Astrocyte (in vitro differentiated cells and primary cell): Measurements from ENCODE around the gene DPY30. TPM values are rescaled to one million over a fixed set of nuclear protein-coding genes. Genes with fewer than 3 reads are reported as not detected.
A peak's percentile ranks its signal among the peaks of the same experiment; 100 is the strongest.

Source experiments
- DNase-seq: peaks from one replicate; pipeline ENCODE4 v3.0.0-alpha.2; 2010; ENCODE audit warnings: low read depth
- FAIRE-seq: peaks from 2 replicates; lab custom pipeline; 2011; peaks lifted over from hg19 to GRCh38; lab: Jason Lieb, UNC
- H2AFZ ChIP-seq: 2 replicates; pipeline ENCODE4 v1.6.0; 2012; ENCODE audit warnings: low read depth, low read length, inconsistent platforms
- H3K27ac ChIP-seq: 2 replicates; pipeline ENCODE4 v1.5.1; 2011; ENCODE audit warnings: low read depth, low read length, inconsistent platforms
- H3K27me3 ChIP-seq: 2 replicates; pipeline ENCODE4 v1.6.0; 2011; ENCODE audit warnings: low read length, inconsistent platforms; ENCODE audit not compliant: insufficient read depth
- H3K36me3 ChIP-seq: 2 replicates; pipeline ENCODE4 v1.5.1; 2011; ENCODE audit warnings: low read length, inconsistent platforms; ENCODE audit not compliant: insufficient read depth
- H3K4me1 ChIP-seq: 2 replicates; pipeline ENCODE4 v1.5.1; 2011; ENCODE audit warnings: low read length, inconsistent platforms; ENCODE audit not compliant: insufficient read depth
- H3K4me2 ChIP-seq: 2 replicates; pipeline ENCODE4 v1.6.0; 2012; ENCODE audit warnings: low read length, inconsistent platforms
- H3K4me3 ChIP-seq: 2 replicates; pipeline ENCODE4 v1.5.1; 2011; ENCODE audit warnings: low read depth, mild to moderate bottlenecking, low read length, inconsistent platforms; ENCODE audit not compliant: insufficient read depth
- H3K79me2 ChIP-seq: 2 replicates; pipeline ENCODE4 v1.6.0; 2012; ENCODE audit warnings: mild to moderate bottlenecking, low read length, inconsistent platforms; ENCODE audit not compliant: insufficient read depth
- H3K9ac ChIP-seq: 2 replicates; pipeline ENCODE4 v1.6.0; 2012; ENCODE audit warnings: mild to moderate bottlenecking, low read length, inconsistent platforms
- H3K9me3 ChIP-seq: 2 replicates; pipeline ENCODE4 v1.5.1; 2012; ENCODE audit warnings: low read depth, mild to moderate bottlenecking, low read length, inconsistent platforms; ENCODE audit not compliant: insufficient read depth
- H4K20me1 ChIP-seq: 2 replicates; pipeline ENCODE4 v1.6.0; 2012; ENCODE audit warnings: low read length, inconsistent platforms; ENCODE audit not compliant: insufficient read depth
- H3K27ac Mint-ChIP-seq: one replicate; pipeline ENCODE4 v1.8.0; 2021; ENCODE audit warnings: mild to moderate bottlenecking, mixed read lengths; ENCODE audit not compliant: unreplicated experiment
- H3K27me3 Mint-ChIP-seq: one replicate; pipeline ENCODE4 v1.8.0; 2021; ENCODE audit warnings: low read depth, mixed read lengths; ENCODE audit not compliant: unreplicated experiment
- H3K36me3 Mint-ChIP-seq: one replicate; pipeline ENCODE4 v1.8.0; 2021; ENCODE audit warnings: low read depth, mixed read lengths; ENCODE audit not compliant: unreplicated experiment
- H3K4me1 Mint-ChIP-seq: one replicate; pipeline ENCODE4 v1.8.0; 2021; ENCODE audit warnings: low read depth, mixed read lengths; ENCODE audit not compliant: unreplicated experiment
- H3K4me3 Mint-ChIP-seq: one replicate; pipeline ENCODE4 v1.8.0; 2021; ENCODE audit warnings: mild to moderate bottlenecking, moderate library complexity, mixed read lengths; ENCODE audit not compliant: unreplicated experiment
- H3K9me3 Mint-ChIP-seq: one replicate; pipeline ENCODE4 v1.8.0; 2021; ENCODE audit warnings: mild to moderate bottlenecking, mixed read lengths; ENCODE audit not compliant: unreplicated experiment
- CTCF ChIP-seq: IDR thresholded peaks from 2 replicates; pipeline ENCODE4 v1.5.1; 2011; ENCODE audit warnings: low read depth, mild to moderate bottlenecking, inconsistent platforms, low read length, moderate library complexity; ENCODE audit not compliant: insufficient read depth
- EZH2 ChIP-seq: IDR thresholded peaks from 2 replicates; pipeline ENCODE4 v1.6.1; 2012; ENCODE audit warnings: mild to moderate bottlenecking, low read length, inconsistent platforms; ENCODE audit not compliant: insufficient read depth
- total RNA-seq: library from RNA; stranded (reverse); gene quantifications from 2 replicates; pipeline ENCODE4 v1.2.1, GENCODE V29; 2021

DPY30 gene
- total RNA-seq, 1 donor from 2014 or later, result 71.1 TPM

DNA sequence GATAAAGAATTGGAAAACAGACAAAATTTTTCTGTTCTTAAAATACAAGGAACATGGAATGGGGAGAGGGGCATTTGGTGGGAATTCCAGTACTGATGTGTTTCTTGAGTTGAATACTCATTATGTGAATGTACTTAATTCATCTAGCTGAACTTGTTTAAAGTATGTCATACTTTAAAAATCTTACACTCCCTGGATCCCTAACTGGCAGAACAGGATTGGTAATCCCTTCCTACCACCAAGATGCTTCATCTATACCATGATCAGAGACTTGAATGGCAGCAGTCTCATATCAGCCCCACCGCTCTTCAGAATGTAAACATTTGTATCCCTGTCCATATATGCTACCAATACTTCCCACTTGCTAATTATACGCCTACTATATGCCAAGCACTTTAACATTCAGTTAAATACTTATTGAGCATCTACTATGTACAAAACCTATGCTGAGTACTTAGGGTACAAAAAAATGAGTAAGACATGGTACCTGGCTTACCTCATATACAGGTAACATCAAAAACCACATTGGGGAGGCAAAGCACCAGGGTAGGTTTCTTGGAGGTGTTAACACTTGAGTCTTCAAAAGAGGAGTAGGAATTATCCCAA is 34.1 kb downstream of the DPY30 start:
- FAIRE-seq (no peak), DNase-seq (no peak)
- H3K4me1 ChIP-seq, result peaks cover 4% of the 10 kb centered on the region
- H2AFZ ChIP-seq, result no peak overlapping the region
- Mint-ChIP-seq H3K4me3 (no peak overlapping the region), H3K27me3 (no peaks in the 10 kb centered on the region), H3K36me3 (no peaks in the 10 kb centered on the region), H3K27ac (no peak overlapping the region), H3K4me1 (peaks cover 20% of the 10 kb centered on the region), H3K9me3 (no peaks in the 10 kb centered on the region)
- no peaks in the 10 kb centered on the region for H3K27me3 ChIP-seq
- H4K20me1 ChIP-seq, result peaks cover 76% of the 10 kb centered on the region
- H3K4me3 ChIP-seq, result no peak overlapping the region
- peaks cover 92% of the 10 kb centered on the region for H3K79me2 ChIP-seq
- H3K9me3 ChIP-seq, result no peaks in the 10 kb centered on the region
- H3K4me2 ChIP-seq, result no peak overlapping the region
- H3K9ac ChIP-seq, result no peak overlapping the region
- TF ChIP-seq CTCF (no peak), EZH2 (no peak)
- no peak overlapping the region for H3K27ac ChIP-seq
- no peaks in the 10 kb centered on the region for H3K36me3 ChIP-seq

DNA sequence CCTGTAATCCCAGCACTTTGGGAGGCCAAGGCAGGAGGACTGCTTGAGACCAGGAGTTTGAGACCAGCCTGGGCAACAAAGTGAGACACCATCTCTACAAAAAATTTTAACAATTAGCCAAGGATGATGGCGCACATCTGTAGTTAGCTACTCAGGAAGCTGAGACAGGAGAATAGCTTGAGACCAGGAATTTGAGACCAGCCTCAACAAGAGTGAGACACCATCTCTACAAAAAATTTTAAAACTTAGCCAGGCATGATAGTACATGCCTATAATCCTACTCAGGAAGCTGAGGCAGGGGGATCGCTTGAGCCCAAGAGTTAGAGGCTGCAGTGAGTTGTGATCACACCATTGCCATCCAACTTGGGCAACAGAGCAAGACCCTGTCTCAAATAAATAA is 35.8 kb downstream of the DPY30 start:
- Mint-ChIP-seq H3K27ac (peak overlapping the region; percentile 4), H3K4me3 (no peak overlapping the region), H3K9me3 (no peaks in the 10 kb centered on the region), H3K27me3 (no peaks in the 10 kb centered on the region), H3K36me3 (no peaks in the 10 kb centered on the region), H3K4me1 (peaks cover 23% of the 10 kb centered on the region)
- no peaks in the 10 kb centered on the region for H3K27me3 ChIP-seq
- no peak for DNase-seq
- no peak for FAIRE-seq
- H3K4me3 ChIP-seq, result no peak overlapping the region
- no peak overlapping the region for H3K4me2 ChIP-seq
- no peak for TF ChIP-seq CTCF
- no peak for TF ChIP-seq EZH2
- peaks cover 98% of the 10 kb centered on the region for H3K79me2 ChIP-seq
- H3K4me1 ChIP-seq, result peaks cover 2% of the 10 kb centered on the region
- no peak overlapping the region for H3K9ac ChIP-seq
- no peaks in the 10 kb centered on the region for H3K36me3 ChIP-seq
- no peak overlapping the region for H2AFZ ChIP-seq
- no peak overlapping the region for H3K27ac ChIP-seq
- H4K20me1 ChIP-seq, result peaks cover 83% of the 10 kb centered on the region
- no peaks in the 10 kb centered on the region for H3K9me3 ChIP-seq

DNA sequence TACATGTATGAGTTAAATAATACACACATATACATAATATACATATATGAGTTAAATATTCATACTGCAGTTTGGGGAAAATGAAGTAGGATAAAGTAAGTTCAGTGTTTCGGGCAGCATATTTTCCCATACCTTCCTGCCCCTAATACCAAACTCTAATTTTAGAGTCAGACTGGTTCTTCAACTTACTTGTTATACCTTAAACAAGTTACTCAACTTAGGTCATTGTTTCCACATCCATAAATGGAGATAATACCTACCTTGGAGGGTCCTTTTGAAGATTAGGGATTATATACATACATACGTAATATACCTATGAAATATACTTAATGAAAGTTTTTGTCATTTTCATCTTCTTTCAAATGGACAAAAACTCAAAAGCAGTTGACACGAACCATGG is 37.2 kb downstream of the DPY30 start:
- FAIRE-seq, result no peak

More for the DNA sequence above, 37.2 kb downstream of the DPY30 start:
- H3K27me3 Mint-ChIP-seq, result no peaks in the 10 kb centered on the region
- H3K36me3 Mint-ChIP-seq, result no peaks in the 10 kb centered on the region
- H3K9ac ChIP-seq, result no peak overlapping the region
- H2AFZ ChIP-seq, result no peak overlapping the region
- H4K20me1 ChIP-seq, result peaks cover 83% of the 10 kb centered on the region
- DNase-seq, result no peak
- H3K9me3 Mint-ChIP-seq, result no peaks in the 10 kb centered on the region
- TF ChIP-seq CTCF (no peak), EZH2 (no peak)
- H3K79me2 ChIP-seq, result peaks cover 98% of the 10 kb centered on the region
- H3K4me3 ChIP-seq, result no peak overlapping the region
- no peaks in the 10 kb centered on the region for H3K36me3 ChIP-seq
- H3K4me3 Mint-ChIP-seq, result no peak overlapping the region
- H3K9me3 ChIP-seq, result no peaks in the 10 kb centered on the region
- H3K27ac ChIP-seq, result no peak overlapping the region
- H3K27ac Mint-ChIP-seq, result no peak overlapping the region
- no peaks in the 10 kb centered on the region for H3K27me3 ChIP-seq
- H3K4me1 Mint-ChIP-seq, result peaks cover 26% of the 10 kb centered on the region
- H3K4me1 ChIP-seq, result peaks cover 8% of the 10 kb centered on the region
- H3K4me2 ChIP-seq, result no peak overlapping the region
